ENCODE results near the gene DPEP2. TPM values are rescaled to one million over a fixed set of nuclear protein-coding genes. Genes with fewer than 3 reads are reported as not detected.

DPEP2 gene
- total and polyA plus RNA-seq, 10 of the 15 experiments (the other 5 are each of a cell fraction or from before 2014, with no cell fraction given), result 0.04 to 4.0 (median 2.1) TPM

DNA sequence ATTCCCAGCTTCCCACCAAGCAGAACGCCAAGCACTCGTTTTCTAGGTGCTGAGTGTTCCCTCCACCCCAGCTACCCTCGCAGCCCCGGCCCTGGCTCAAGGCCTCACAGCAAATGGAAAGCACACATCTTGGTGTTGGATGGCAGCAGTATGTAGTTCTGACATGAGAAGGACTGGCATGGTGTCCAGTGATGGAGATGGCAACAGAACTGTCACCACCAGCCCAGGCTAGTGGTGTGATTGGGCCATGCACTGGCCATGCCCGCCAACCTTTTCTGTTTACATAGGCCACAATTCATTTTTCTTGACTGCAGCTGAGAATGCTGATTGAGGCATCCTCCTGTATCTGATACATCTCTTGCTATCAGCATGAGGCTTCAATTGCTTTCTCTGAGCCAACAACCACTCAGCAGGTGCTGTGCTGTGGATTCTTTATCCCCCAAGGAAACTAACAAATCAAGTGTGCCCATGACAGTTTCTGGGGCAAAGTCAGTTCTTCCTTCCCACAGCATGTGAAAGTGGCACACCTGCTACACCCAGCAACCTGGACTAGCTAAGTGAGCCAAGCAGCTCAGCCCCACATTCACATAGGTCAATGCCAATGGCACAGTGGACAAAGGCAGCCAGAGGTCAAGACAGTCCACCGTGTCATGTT lies 34.7 kb downstream of the DPEP2 start:
- in situ Hi-C loops (cut with MboI), result no loop called here
- no peak for ATAC-seq
- POLR2A ChIA-PET, result interaction anchor here (0.9 to 1.9 kb wide), 3 partner anchors 11 to 28 kb away, joined by 3 to 6 read pairs (median 5); partner anchors contain the start of gene PSMB10

DNA sequence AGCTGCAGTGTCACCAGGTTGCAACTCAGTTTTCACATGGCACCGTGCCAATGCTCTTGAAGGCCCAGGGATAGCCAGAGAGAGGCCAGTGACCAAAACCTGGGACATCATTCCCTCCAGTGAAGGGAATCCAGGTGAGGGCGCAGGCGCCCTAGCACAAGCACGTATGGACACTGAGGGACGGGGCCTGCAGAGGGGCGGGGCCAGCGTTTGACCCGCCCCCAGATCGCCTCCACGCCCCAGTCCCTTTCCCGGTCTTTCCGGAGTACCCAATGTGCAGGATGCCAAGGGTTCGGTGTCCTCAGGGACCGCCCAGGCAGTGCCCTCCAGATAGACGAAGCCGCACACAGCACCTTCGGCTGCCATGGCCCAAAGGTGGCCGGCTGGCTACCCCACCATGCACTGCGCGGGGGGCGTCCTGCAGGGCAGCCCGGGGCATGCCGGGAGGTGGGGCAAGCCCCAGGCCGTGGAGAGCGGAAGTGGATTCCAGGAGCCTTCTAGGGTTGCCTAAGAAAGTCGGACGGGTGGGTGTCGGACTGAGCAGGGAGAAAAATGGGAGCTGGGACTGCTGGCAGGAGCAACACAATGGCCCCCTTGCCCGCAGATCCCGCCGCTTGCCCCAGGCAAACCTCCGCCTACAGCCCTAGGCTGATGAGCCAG lies 35.5 kb downstream of the DPEP2 start:
- intact Hi-C loops (cut with micrococcal nuclease; ENCODE audit: unreplicated experiment) (no loop called here), in situ Hi-C loops (cut with MboI) (no loop called here)
- POLR2A ChIA-PET, result interaction anchor here (1.9 kb wide), 1 partner anchor 12 kb away, joined by 5 read pairs; no protein-coding TSS in a partner anchor
- H3K4me3 ChIP-seq, result no peak overlapping the region
- CTCF ChIA-PET, result interaction anchor here (0.6 to 1.7 kb wide), 3 partner anchors 20 to 804 kb away, joined by 3 to 7 read pairs (median 4); partner anchors contain the start of gene LCAT
- SMC1A ChIA-PET (ENCODE audit: uncharacterized antibody, unreplicated experiment), result no interaction called here
- no peak for ATAC-seq
- H3K4me1 ChIP-seq (ENCODE audit: control insufficient read depth, insufficient read depth, low read length), result peaks cover 18% of the 10 kb centered on the region
- RAD21 ChIA-PET (ENCODE audit: unreplicated experiment), result no interaction called here
- H3K27ac ChIP-seq (ENCODE audit: control insufficient read depth, insufficient read depth), result no peak overlapping the region
- DNase-seq (ENCODE audit: low read depth, low spot score), result no peak
- no TSS peak for BruUV-seq (replicated peaks)
- no peaks in the 10 kb centered on the region for H3K27me3 ChIP-seq (replicated peaks in 1 of 2; ENCODE audit: control insufficient read depth in 2 of 2, insufficient read depth in 2 of 2, low read length in 1 of 2)
- peaks cover 20% of the 10 kb centered on the region for H3K79me2 ChIP-seq (ENCODE audit: control insufficient read depth, insufficient read depth, low read length)
- peaks cover 4 to 6% of the 10 kb centered on the region in 2 experiments; a peak in 3 of 4 replicates for H3K36me3 ChIP-seq (ENCODE audit: control insufficient read depth in 2 of 2, insufficient read depth in 2 of 2, low read length in 1 of 2)
- FAIRE-seq, result no peak
- H3K9me3 ChIP-seq (replicated peaks; ENCODE audit: control insufficient read depth, insufficient read depth, low read length), result no peaks in the 10 kb centered on the region
- no peak overlapping the region for H2AFZ ChIP-seq (ENCODE audit: control insufficient read depth, low read depth, low read length)
- 98% methylated on average over 31 of the region's 32 CpGs for WGBS (ENCODE audit: insufficient coverage, insufficient replicate concordance, low lambda C conversion rate, missing lambda C conversion rate)
- no peaks in the 10 kb centered on the region for H4K20me1 ChIP-seq (ENCODE audit: control insufficient read depth, insufficient read depth)
- no peak for TF ChIP-seq NR2C2 (IDR thresholded peaks at IDR 0.05; ENCODE audit: borderline replicate concordance, control insufficient read depth, insufficient read length, low read depth)
- TF ChIP-seq RAD51 (IDR thresholded peaks at IDR 0.05), result no peak
- TF ChIP-seq SIN3A (IDR thresholded peaks at IDR 0.05; ENCODE audit: low read depth, low read length), result no peak
- TF ChIP-seq, protein P1, sequence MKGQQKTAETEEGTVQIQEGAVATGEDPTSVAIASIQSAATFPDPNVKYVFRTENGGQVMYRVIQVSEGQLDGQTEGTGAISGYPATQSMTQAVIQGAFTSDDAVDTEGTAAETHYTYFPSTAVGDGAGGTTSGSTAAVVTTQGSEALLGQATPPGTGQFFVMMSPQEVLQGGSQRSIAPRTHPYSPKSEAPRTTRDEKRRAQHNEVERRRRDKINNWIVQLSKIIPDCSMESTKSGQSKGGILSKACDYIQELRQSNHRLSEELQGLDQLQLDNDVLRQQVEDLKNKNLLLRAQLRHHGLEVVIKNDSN (IDR thresholded peaks at IDR 0.05; ENCODE audit: borderline replicate concordance, extremely low read length, insufficient read depth, low read depth, low read length), result no peak
- TF ChIP-seq BMI1 (IDR thresholded peaks at IDR 0.05; ENCODE audit: borderline replicate concordance), result no peak
- TF ChIP-seq MXI1 (IDR thresholded peaks at IDR 0.05; ENCODE audit: low read depth, low read length), result no peak
- no peak for TF ChIP-seq SIX5 (IDR thresholded peaks at IDR 0.05; ENCODE audit: low read depth, low read length, severe bottlenecking)
- no peak for TF ChIP-seq KAT2A (conservative IDR thresholded peaks at IDR 0.05; ENCODE audit: control insufficient read depth, low read depth, low read length)
- TF ChIP-seq, protein P2, sequence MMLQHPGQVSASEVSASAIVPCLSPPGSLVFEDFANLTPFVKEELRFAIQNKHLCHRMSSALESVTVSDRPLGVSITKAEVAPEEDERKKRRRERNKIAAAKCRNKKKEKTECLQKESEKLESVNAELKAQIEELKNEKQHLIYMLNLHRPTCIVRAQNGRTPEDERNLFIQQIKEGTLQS (IDR thresholded peaks at IDR 0.05; ENCODE audit: borderline replicate concordance, extremely low read depth, low read depth, low read length), result no peak
- no peak for TF ChIP-seq NR2C1 (IDR thresholded peaks at IDR 0.05)
- no peak for TF ChIP-seq POLR2AphosphoS5 (IDR thresholded peaks at IDR 0.05; ENCODE audit: low read length)
- H3K9ac ChIP-seq (ENCODE audit: control insufficient read depth, insufficient read depth, low read length), result no peak overlapping the region
- no peak overlapping the region for H3K4me2 ChIP-seq (ENCODE audit: control insufficient read depth, insufficient read depth)

More for the DNA sequence above, 34.7 kb downstream of the DPEP2 start:
- no peak overlapping the region for H2AFZ ChIP-seq (ENCODE audit: control insufficient read depth, low read depth, low read length)
- no peak overlapping the region for H3K27ac ChIP-seq (ENCODE audit: control insufficient read depth, insufficient read depth)
- intact Hi-C loops (cut with micrococcal nuclease; ENCODE audit: unreplicated experiment), result no loop called here
- BruUV-seq (replicated peaks), result no TSS peak
- DNase-seq (ENCODE audit: low read depth, low spot score), result no peak
- H3K4me3 ChIP-seq, result no peak overlapping the region
- SMC1A ChIA-PET (ENCODE audit: uncharacterized antibody, unreplicated experiment), result interaction anchor here (0.7 to 1.8 kb wide), 5 partner anchors 17 to 148 kb away, joined by 3 to 4 read pairs (median 3); no protein-coding TSS in a partner anchor
- no peaks in the 10 kb centered on the region for H4K20me1 ChIP-seq (ENCODE audit: control insufficient read depth, insufficient read depth)
- CTCF ChIA-PET, result interaction anchor here (0.6 to 3.7 kb wide), 5 partner anchors 21 to 804 kb away, joined by 3 to 22 read pairs (median 4); partner anchors contain the start of gene LCAT
- H3K27me3 ChIP-seq (replicated peaks in 1 of 2; ENCODE audit: control insufficient read depth in 2 of 2, insufficient read depth in 2 of 2, low read length in 1 of 2), result no peaks in the 10 kb centered on the region
- no peak overlapping the region for H3K4me2 ChIP-seq (ENCODE audit: control insufficient read depth, insufficient read depth)
- RAD21 ChIA-PET (ENCODE audit: unreplicated experiment), result no interaction called here
- H3K9ac ChIP-seq (ENCODE audit: control insufficient read depth, insufficient read depth, low read length), result no peak overlapping the region
- peaks cover 4 to 6% of the 10 kb centered on the region in 2 experiments; a peak in 3 of 4 replicates for H3K36me3 ChIP-seq (ENCODE audit: control insufficient read depth in 2 of 2, insufficient read depth in 2 of 2, low read length in 1 of 2)
- no peak for TF ChIP-seq SREBF1 (IDR thresholded peaks at IDR 0.05; ENCODE audit: low read length)
- H3K9me3 ChIP-seq (replicated peaks; ENCODE audit: control insufficient read depth, insufficient read depth, low read length), result no peaks in the 10 kb centered on the region
- FAIRE-seq, result no peak
- H3K4me1 ChIP-seq (ENCODE audit: control insufficient read depth, insufficient read depth, low read length), result peaks cover 21% of the 10 kb centered on the region
- peaks cover 20% of the 10 kb centered on the region for H3K79me2 ChIP-seq (ENCODE audit: control insufficient read depth, insufficient read depth, low read length)
- 97% methylated on average over 6 of the region's 6 CpGs for WGBS (ENCODE audit: insufficient coverage, insufficient replicate concordance, low lambda C conversion rate, missing lambda C conversion rate)

Data from GM12878 (cell line).